H1 (cell line): ENCODE measurements around the gene NCK2. TPM values are rescaled to one million over a fixed set of nuclear protein-coding genes. Genes with fewer than 3 reads are reported as not detected.

Experiments
- CTCF ChIA-PET: fragments of 300-600 bp; sonication (Branson Sonifier 250); formaldehyde crosslinking; loops from one replicate; lab custom pipeline; 2021; ENCODE audit not compliant: partially characterized antibody; lab: Charles Lee
- POLR2A ChIA-PET: fragments of 300-600 bp; sonication (Branson Sonifier 250); formaldehyde crosslinking; loops from one replicate; lab custom pipeline; 2021; ENCODE audit warnings: inconsistent platforms; ENCODE audit not compliant: partially characterized antibody; lab: Charles Lee
- DNase-seq, 2 experiments: peaks; one replicate each; pipeline versions ENCODE4 v3.0.0 to v3.0.0-alpha.2; 2010 to 2022; ENCODE audit warnings: low spot score in 2 of 2, low read depth in 1 of 2, mixed read lengths in 1 of 2
- FAIRE-seq: peaks from 2 replicates; lab custom pipeline; 2011; peaks lifted over from hg19 to GRCh38; lab: Jason Lieb, UNC
- H2AFZ ChIP-seq: 2 replicates; pipeline ENCODE4 v1.8.1; 2012; ENCODE audit warnings: low read length, inconsistent platforms
- H2AK5ac ChIP-seq: 2 replicates; pipeline ENCODE4 v1.6.1; 2013; ENCODE audit warnings: low read depth, low read length
- H2BK120ac ChIP-seq: replicated peaks from 2 replicates; pipeline ENCODE3; 2013; ENCODE audit warnings: low read depth, low read length, inconsistent platforms
- H2BK12ac ChIP-seq: 2 replicates; pipeline ENCODE4 v1.6.1; 2013; ENCODE audit warnings: low read depth, low read length
- H2BK15ac ChIP-seq: 2 replicates; pipeline ENCODE4 v1.6.1; 2013; ENCODE audit warnings: low read length
- H2BK20ac ChIP-seq: 2 replicates; pipeline ENCODE4 v1.6.1; 2013; ENCODE audit warnings: low read length
- H2BK5ac ChIP-seq: 2 replicates; pipeline ENCODE4 v1.6.1; 2013; ENCODE audit warnings: low read depth, low read length
- H3K14ac ChIP-seq: 2 replicates; pipeline ENCODE4 v1.6.1; 2013; ENCODE audit warnings: inconsistent platforms; ENCODE audit not compliant: insufficient read length
- H3K18ac ChIP-seq: 2 replicates; pipeline ENCODE4 v1.6.1; 2013; ENCODE audit warnings: low read length; ENCODE audit errors: extremely low read depth
- H3K23ac ChIP-seq: 2 replicates; pipeline ENCODE4 v1.6.1; 2013; ENCODE audit warnings: inconsistent platforms; ENCODE audit not compliant: insufficient read length
- H3K23me2 ChIP-seq: 2 replicates; pipeline ENCODE4 v1.6.1; 2013; ENCODE audit warnings: low read depth, low read length
- H3K27ac ChIP-seq: 2 replicates; pipeline ENCODE4 v1.6.1; 2011; ENCODE audit warnings: low read depth, low read length, inconsistent platforms
- H3K27me3 ChIP-seq, 4 experiments: replicated peaks in 1 of 4; 1 replicate in 1 of 4; 2 replicates in 3 of 4; pipeline versions ENCODE4 v1.6.1 to v1.8.1; 2011 to 2013; ENCODE audit warnings: low read length in 3 of 4, mild to moderate bottlenecking in 3 of 4, inconsistent platforms in 2 of 4, mixed read lengths in 2 of 4, moderate library complexity in 1 of 4; ENCODE audit not compliant: control insufficient read depth in 3 of 4, insufficient read depth in 3 of 4; ENCODE audit errors: extremely low read depth in 1 of 4
- H3K36me3 ChIP-seq, 4 experiments: 2 replicates each; pipeline versions ENCODE4 v1.6.1 to v1.8.1; 2011 to 2013; ENCODE audit warnings: mild to moderate bottlenecking in 4 of 4, low read length in 3 of 4, moderate library complexity in 2 of 4, control low read depth in 1 of 4, inconsistent platforms in 1 of 4; ENCODE audit not compliant: insufficient read depth in 4 of 4, control insufficient read depth in 2 of 4
- H3K4ac ChIP-seq: replicated peaks from 2 replicates; pipeline ENCODE3; 2013; ENCODE audit warnings: low read length, low read depth, mixed read lengths, inconsistent platforms; ENCODE audit not compliant: insufficient read length
- H3K4me1 ChIP-seq, 4 experiments: replicated peaks in 1 of 4; 1 replicate in 1 of 4; 2 replicates in 3 of 4; pipeline versions ENCODE4 v1.6.1 to v1.8.1; 2011 to 2013; ENCODE audit warnings: low read length in 3 of 4, inconsistent platforms in 2 of 4, mixed read lengths in 1 of 4; ENCODE audit not compliant: insufficient read depth in 4 of 4, control insufficient read depth in 3 of 4
- H3K4me2 ChIP-seq, 2 experiments: 2 replicates each; pipeline versions ENCODE4 v1.6.1 to v1.8.1; 2011 to 2013; ENCODE audit warnings: low read depth in 2 of 2, low read length in 2 of 2, control low read depth in 1 of 2, inconsistent platforms in 1 of 2, mild to moderate bottlenecking in 1 of 2; ENCODE audit not compliant: insufficient read depth in 1 of 2
- H3K4me3 ChIP-seq, 4 experiments: fragments of 200-600, 300-600 bp in 1 of 4; sonication (generic), shearing (Covaris generic), sonication (Bioruptor Twin) in 1 of 4; 2 replicates each; pipeline versions ENCODE4 v1.5.1 to v1.8.1; 2011 to 2016; ENCODE audit warnings: low read length in 4 of 4, low read depth in 3 of 4, control low read depth in 2 of 4, inconsistent platforms in 2 of 4, mild to moderate bottlenecking in 2 of 4, mixed read lengths in 1 of 4, moderate library complexity in 1 of 4; ENCODE audit not compliant: insufficient read depth in 2 of 4; ENCODE audit errors: extremely low read depth in 1 of 4
- H3K56ac ChIP-seq: replicated peaks from 2 replicates; pipeline ENCODE3; 2013; ENCODE audit warnings: low read depth, mild to moderate bottlenecking, mixed read lengths, low read length, inconsistent platforms; ENCODE audit not compliant: insufficient read length
- H3K79me1 ChIP-seq: 2 replicates; pipeline ENCODE4 v1.6.1; 2013; ENCODE audit warnings: low read depth, low read length, control low read depth
- H3K79me2 ChIP-seq, 2 experiments: 2 replicates each; pipeline versions ENCODE4 v1.6.1 to v1.8.1; 2012 to 2013; ENCODE audit warnings: low read length in 2 of 2, mild to moderate bottlenecking in 2 of 2, inconsistent platforms in 1 of 2; ENCODE audit not compliant: insufficient read depth in 2 of 2, control insufficient read depth in 1 of 2
- H3K9ac ChIP-seq, 4 experiments: replicated peaks in 1 of 4; 1 replicate in 1 of 4; 2 replicates in 3 of 4; pipeline versions ENCODE4 v1.6.1 to v1.8.1; 2011 to 2013; ENCODE audit warnings: low read depth in 3 of 4, low read length in 3 of 4, control low read depth in 2 of 4, mild to moderate bottlenecking in 2 of 4, moderate library complexity in 2 of 4, inconsistent platforms in 1 of 4; ENCODE audit errors: extremely low read depth in 1 of 4
- H3K9me3 ChIP-seq, 2 experiments: 2 replicates each; pipeline versions ENCODE4 v1.6.1 to v1.8.1; 2012 to 2013; ENCODE audit warnings: mild to moderate bottlenecking in 2 of 2, moderate library complexity in 2 of 2, control low read depth in 1 of 2, inconsistent platforms in 1 of 2, low read depth in 1 of 2, low read length in 1 of 2, mixed read lengths in 1 of 2; ENCODE audit not compliant: insufficient read depth in 2 of 2
- H4K20me1 ChIP-seq, 2 experiments: replicated peaks in 1 of 2; 2 replicates each; pipeline versions ENCODE3 to v1.8.1; 2011 to 2013; ENCODE audit warnings: inconsistent platforms in 2 of 2, low read length in 2 of 2, mild to moderate bottlenecking in 1 of 2; ENCODE audit not compliant: insufficient read depth in 2 of 2, control insufficient read depth in 1 of 2
- H4K5ac ChIP-seq: 2 replicates; pipeline ENCODE4 v1.6.1; 2013; ENCODE audit warnings: low read length, low read depth, mixed read lengths, inconsistent platforms; ENCODE audit not compliant: insufficient read length
- H4K8ac ChIP-seq: 2 replicates; pipeline ENCODE4 v1.8.0; 2013; ENCODE audit warnings: mild to moderate bottlenecking, moderate library complexity, low read length, inconsistent platforms; ENCODE audit not compliant: insufficient read depth; ENCODE audit errors: extremely low read depth
- H4K91ac ChIP-seq: replicated peaks from 2 replicates; pipeline ENCODE3; 2013; ENCODE audit warnings: low read length, mixed read lengths, inconsistent platforms; ENCODE audit not compliant: insufficient read length
- CHD1 ChIP-seq: IDR thresholded peaks from 2 replicates; pipeline ENCODE4 v1.6.1; 2012; ENCODE audit warnings: low read depth, low read length, improper control_type of control experiment
- CTBP2 ChIP-seq: IDR thresholded peaks from 2 replicates; pipeline ENCODE4 v1.7.0; 2011; ENCODE audit warnings: borderline replicate concordance, mild to moderate bottlenecking, moderate library complexity, mixed read lengths, low read length; ENCODE audit not compliant: insufficient read depth, insufficient read length
- GTF2F1 ChIP-seq: IDR thresholded peaks from 2 replicates; pipeline ENCODE4 v1.6.1; 2012; ENCODE audit warnings: low read depth, low read length, improper control_type of control experiment, borderline replicate concordance
- HDAC2 ChIP-seq, 2 experiments: fragments of 300-600 bp in 1 of 2; sonication (generic) in 1 of 2; IDR thresholded peaks; 2 replicates each; pipeline ENCODE4 v1.6.1; 2011 to 2012; ENCODE audit warnings: low read depth in 2 of 2, low read length in 2 of 2, mild to moderate bottlenecking in 2 of 2, moderate library complexity in 2 of 2, borderline replicate concordance in 1 of 2, inconsistent platforms in 1 of 2
- HDAC6 ChIP-seq: IDR thresholded peaks from one replicate; pipeline ENCODE4 v1.7.1; 2012; ENCODE audit warnings: low read depth, mild to moderate bottlenecking, inconsistent platforms, low read length, moderate library complexity
- KDM1A ChIP-seq: fragments of 200-600, 300-600 bp; sonication (generic); IDR thresholded peaks from 2 replicates; pipeline ENCODE4 v1.7.1; 2016; ENCODE audit warnings: mild to moderate bottlenecking, low read length, borderline replicate concordance
- KDM4A ChIP-seq: IDR thresholded peaks from one replicate; pipeline ENCODE4 v1.7.1; 2012; ENCODE audit warnings: low read depth, mild to moderate bottlenecking, moderate library complexity, low read length, inconsistent platforms; ENCODE audit not compliant: severe bottlenecking
- NANOG ChIP-seq: IDR thresholded peaks from 2 replicates; pipeline ENCODE4 v1.6.1; 2011; ENCODE audit warnings: low read length, low read depth, mild to moderate bottlenecking, inconsistent platforms; ENCODE audit not compliant: insufficient read depth, poor library complexity, severe bottlenecking
- POLR2A ChIP-seq, 2 experiments: IDR thresholded peaks; 1 replicate in 1 of 2; 2 replicates in 1 of 2; pipeline ENCODE4 v1.6.1; 2011; ENCODE audit warnings: low read depth in 2 of 2, low read length in 2 of 2, mild to moderate bottlenecking in 2 of 2; ENCODE audit errors: control extremely low read depth in 1 of 2
- RAD21 ChIP-seq, 2 experiments: IDR thresholded peaks in 1 of 2; conservative IDR thresholded peaks in 1 of 2; 2 replicates each; pipeline ENCODE4 v1.6.1; 2011; ENCODE audit warnings: low read depth in 2 of 2, low read length in 2 of 2, improper control_type of control experiment in 1 of 2, inconsistent platforms in 1 of 2, mild to moderate bottlenecking in 1 of 2, moderate library complexity in 1 of 2
- RBBP5 ChIP-seq: IDR thresholded peaks from 2 replicates; pipeline ENCODE4 v1.7.1; 2012; ENCODE audit warnings: low read depth, mild to moderate bottlenecking, inconsistent platforms, low read length, moderate library complexity, borderline replicate concordance
- WGBS, 2 experiments: shearing (Covaris generic) in 1 of 2; methylation state at CpG; one replicate each; pipeline versions ENCODE4 v1.1.6 to v1.1.7; 2013 to 2015; ENCODE audit warnings: low lambda C conversion rate in 2 of 2, mixed read lengths in 2 of 2, inconsistent platforms in 1 of 2, low coverage in 1 of 2, missing lambda C conversion rate in 1 of 2; ENCODE audit not compliant: insufficient replicate concordance in 2 of 2, insufficient coverage in 1 of 2, insufficient read length in 1 of 2; ENCODE audit errors: extremely low coverage in 1 of 2, missing lambda C conversion rate in 1 of 2; 5-methylcytosine and 5-hydroxymethylcytosine counted together
- polyA plus RNA-seq, 7 experiments: library from polyadenylated mRNA; depleted of rRNA in 3 of 7; stranded (reverse) in 5 of 7; unstranded in 2 of 7; fragments of >200 nt in 5 of 7; fragments of 200-250 nt in 2 of 7; gene quantifications; 1 replicate in 5 of 7; 2 replicates in 1 of 7; 4 replicates in 1 of 7; pipeline versions ENCODE4 v1.2.1 to v1.2.3, GENCODE V29; 2011 to 2013; ENCODE audit warnings: missing spikeins in 2 of 7, mixed read lengths in 2 of 7
- total RNA-seq: library from RNA; stranded (reverse); fragmentation: NEBNext Ultra II Directional; extraction: Animal tissue kit (Norgen Biotek cat#: 25700); gene quantifications from 2 replicates; pipeline ENCODE4 v1.2.1, GENCODE V29; 2021

The NCK2 gene
- total and polyA plus RNA-seq, 2 of the 8 experiments (the other 6 are each of a cell fraction or from before 2014, with no cell fraction given), result 30.3 to 65.7 TPM

GRCh38 chr2:105763076-105763475 lies 18.4 kb downstream of the NCK2 start:
- Histone ChIP-seq H4K20me1 (peaks cover 14 to 35% of the 10 kb centered on the region in 2 experiments), H3K23me2 (no peaks in the 10 kb centered on the region), H3K4me2 (no peak overlapping the region; a peak in 1 of 4 replicates), H3K18ac (no peak overlapping the region), H2AK5ac (no peak overlapping the region), H3K4me3 (no peak overlapping the region), H3K27me3 (no peaks in the 10 kb centered on the region), H4K91ac (no peak overlapping the region), H3K14ac (no peak overlapping the region), H3K9me3 (no peaks in the 10 kb centered on the region), H3K36me3 (no peaks in the 10 kb centered on the region), H3K79me2 (peaks cover 9 to 99% of the 10 kb centered on the region in 2 experiments), H3K79me1 (peaks cover 10% of the 10 kb centered on the region; the same call in 1 of the 2 replicates), H3K56ac (no peak overlapping the region), H3K9ac (no peak overlapping the region), H2BK20ac (no peak overlapping the region), H3K23ac (no peak overlapping the region), H4K8ac (no peak overlapping the region; the same call in 1 of the 2 replicates)
- DNase-seq (no peak), FAIRE-seq (no peak)
- POLR2A ChIA-PET, result interaction anchor here (1.2 to 1.7 kb wide), 2 partner anchors 10 to 12 kb away, joined by 4 to 5 read pairs; no protein-coding TSS in a partner anchor
- CTCF ChIA-PET, result interaction anchor here (0.6 to 1.6 kb wide), 9 partner anchors 7 to 209 kb away, joined by 3 to 4 read pairs (median 3); no protein-coding TSS in a partner anchor
- TF ChIP-seq RBBP5 (no peak), KDM4A (no peak), HDAC2 (IDR thresholded peaks at IDR 0.05; ENCODE audit: borderline replicate concordance in 1 of 2, low read depth in 2 of 2, low read length in 2 of 2) (no peak), NANOG (no peak), CHD1 (no peak), KDM1A (no peak), POLR2A (IDR thresholded peaks at IDR 0.05; ENCODE audit: control extremely low read depth in 1 of 2, low read depth in 2 of 2, low read length in 2 of 2) (no peak), CTBP2 (no peak), HDAC6 (no peak), GTF2F1 (no peak), RAD21 (IDR thresholded peaks at IDR 0.05 in 1 of 2, conservative IDR thresholded peaks at IDR 0.05 in 1 of 2; ENCODE audit: low read depth in 2 of 2, low read length in 2 of 2) (no peak)
- TF ChIP-seq, all 59 proteins: peak for 0
- Histone ChIP-seq H2BK5ac (no peak overlapping the region), H3K4ac (no peak overlapping the region), H3K4me1 (peaks cover 11 to 19% (median 14%) of the 10 kb centered on the region in 4 experiments; a peak in 6 of 7 replicates), H2BK12ac (no peak overlapping the region; the same call in 1 of the 2 replicates), H2AFZ (no peak overlapping the region), H2BK120ac (no peak overlapping the region), H2BK15ac (no peak overlapping the region), H4K5ac (no peak overlapping the region), H3K27ac (no peak overlapping the region)
- 88% methylated on average over 10 of the region's 10 CpGs; no CpG with 5 or more reads in 1 of the 2 experiments for WGBS, 2 experiments
